ENCODE results near the gene RPL39L.
"Not testable (repeated sequence)": the region's sequence is repeated elsewhere in the genome, so short reads cannot be mapped to it uniquely, and the experiment has no call there.

RPL39L gene

DNA sequence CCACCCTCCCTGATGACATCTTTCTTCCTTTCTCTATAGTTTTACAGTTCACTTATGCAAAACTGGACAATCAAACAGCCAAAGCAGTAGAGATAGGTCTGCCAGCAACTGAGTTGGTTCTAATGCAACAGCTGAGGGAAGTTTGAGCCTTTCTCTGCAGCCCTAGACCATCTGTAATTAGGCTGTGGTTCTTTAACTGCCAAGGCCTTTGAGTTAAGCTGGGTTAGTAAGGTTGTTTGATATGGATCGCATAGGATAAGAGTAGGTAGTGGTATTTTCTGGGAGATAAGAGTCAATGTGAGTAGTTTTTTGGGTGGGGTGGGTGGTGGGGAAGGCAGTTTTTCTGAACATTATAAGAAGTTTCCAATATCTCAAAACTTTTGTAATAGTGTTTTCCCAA lies 3.0 kb downstream of the RPL39L start:
- Histone ChIP-seq H3K4me2 (ENCODE audit: insufficient read depth, low read length) (no peak overlapping the region), H2AFZ (ENCODE audit: low read depth, low read length) (no peak overlapping the region), H4K20me1 (ENCODE audit: insufficient read depth, low read length) (no peaks in the 10 kb centered on the region), H3K36me3 (ENCODE audit: insufficient read depth, low read length) (no peaks in the 10 kb centered on the region), H3K79me2 (ENCODE audit: insufficient read depth, low read length) (no peaks in the 10 kb centered on the region), H3K4me3 (ENCODE audit: low read depth in 1 of 2, low read length in 2 of 2) (no peak overlapping the region), H3K4me1 (ENCODE audit: insufficient read depth, low read length) (no peaks in the 10 kb centered on the region), H3K27me3 (ENCODE audit: insufficient read depth, low read length, poor library complexity) (no peaks in the 10 kb centered on the region), H3K9me3 (ENCODE audit: insufficient read depth, low read length, severe bottlenecking) (no peaks in the 10 kb centered on the region), H3K27ac (ENCODE audit: low read length) (no peak overlapping the region), H3K9ac (ENCODE audit: low read depth, low read length) (no peak overlapping the region)
- ATAC-seq (ENCODE audit: insufficient read depth, low read depth) = no peak
- no peak for TF ChIP-seq EZH2 (IDR thresholded peaks at IDR 0.05; ENCODE audit: borderline replicate concordance, low read depth, low read length, severe bottlenecking)
- TF ChIP-seq, protein P1, sequence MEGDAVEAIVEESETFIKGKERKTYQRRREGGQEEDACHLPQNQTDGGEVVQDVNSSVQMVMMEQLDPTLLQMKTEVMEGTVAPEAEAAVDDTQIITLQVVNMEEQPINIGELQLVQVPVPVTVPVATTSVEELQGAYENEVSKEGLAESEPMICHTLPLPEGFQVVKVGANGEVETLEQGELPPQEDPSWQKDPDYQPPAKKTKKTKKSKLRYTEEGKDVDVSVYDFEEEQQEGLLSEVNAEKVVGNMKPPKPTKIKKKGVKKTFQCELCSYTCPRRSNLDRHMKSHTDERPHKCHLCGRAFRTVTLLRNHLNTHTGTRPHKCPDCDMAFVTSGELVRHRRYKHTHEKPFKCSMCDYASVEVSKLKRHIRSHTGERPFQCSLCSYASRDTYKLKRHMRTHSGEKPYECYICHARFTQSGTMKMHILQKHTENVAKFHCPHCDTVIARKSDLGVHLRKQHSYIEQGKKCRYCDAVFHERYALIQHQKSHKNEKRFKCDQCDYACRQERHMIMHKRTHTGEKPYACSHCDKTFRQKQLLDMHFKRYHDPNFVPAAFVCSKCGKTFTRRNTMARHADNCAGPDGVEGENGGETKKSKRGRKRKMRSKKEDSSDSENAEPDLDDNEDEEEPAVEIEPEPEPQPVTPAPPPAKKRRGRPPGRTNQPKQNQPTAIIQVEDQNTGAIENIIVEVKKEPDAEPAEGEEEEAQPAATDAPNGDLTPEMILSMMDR (IDR thresholded peaks at IDR 0.05; ENCODE audit: borderline replicate concordance, extremely low read depth, low read length, poor library complexity, severe bottlenecking) = no peak
- DNase-seq = no peak

DNA sequence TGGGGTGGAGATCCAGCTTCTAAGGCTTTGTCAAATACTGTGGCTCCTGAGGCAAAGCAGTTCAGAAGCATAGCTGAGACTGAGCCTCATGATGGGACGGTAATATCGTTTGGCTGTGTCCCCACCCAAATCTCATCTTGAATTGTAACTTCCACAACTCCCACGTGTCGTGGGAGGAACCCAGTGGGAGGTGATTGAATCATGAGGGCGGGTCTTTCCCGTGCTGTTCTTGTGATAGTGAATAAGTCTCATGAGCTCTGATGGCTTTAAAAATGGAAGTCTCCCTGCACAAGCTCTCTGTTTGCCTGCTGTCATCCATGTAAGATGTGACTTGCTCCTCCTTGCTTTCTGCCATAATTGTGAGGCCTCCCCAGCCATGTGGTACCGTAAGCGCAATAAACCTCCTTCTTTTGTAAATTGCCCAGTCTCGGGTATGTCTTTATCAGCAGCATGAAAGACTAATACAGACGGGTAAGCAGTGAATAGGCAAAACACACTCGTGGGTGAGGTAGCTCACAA lies 4.1 kb downstream of the RPL39L start:
- H3K79me2 ChIP-seq (ENCODE audit: insufficient read depth, low read length); H4K20me1 ChIP-seq (ENCODE audit: insufficient read depth, low read length); H3K4me1 ChIP-seq (ENCODE audit: insufficient read depth, low read length): not testable (repeated sequence)

DNA sequence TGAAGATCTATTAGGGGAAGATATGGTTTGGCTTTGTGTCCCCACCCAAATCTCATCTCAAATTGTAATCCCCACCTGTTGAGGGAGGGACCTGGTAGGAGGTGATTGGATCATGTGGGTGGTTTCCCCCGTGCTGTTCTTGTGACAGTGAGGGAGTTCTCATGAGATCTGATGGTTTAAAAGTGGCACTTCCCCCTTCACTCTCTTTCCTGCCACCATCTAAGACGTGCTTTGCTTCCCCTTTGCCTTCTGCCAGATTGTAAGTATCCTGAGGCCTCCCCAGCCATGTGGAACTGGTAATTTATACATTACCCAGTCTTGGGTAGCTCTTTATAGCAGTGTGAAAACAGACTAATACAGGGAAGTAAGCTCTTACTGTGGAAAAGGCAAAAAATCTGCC lies 6.1 kb downstream of the RPL39L start:
- not testable (repeated sequence) for H3K4me2 ChIP-seq (ENCODE audit: insufficient read depth, low read length)

More for the DNA sequence above, 4.1 kb downstream of the RPL39L start:
- H3K36me3 ChIP-seq (ENCODE audit: insufficient read depth, low read length); H2AFZ ChIP-seq (ENCODE audit: low read depth, low read length); H3K4me3 ChIP-seq (ENCODE audit: low read depth in 1 of 2, low read length in 2 of 2); H3K4me2 ChIP-seq (ENCODE audit: insufficient read depth, low read length); ATAC-seq (ENCODE audit: insufficient read depth, low read depth); H3K27ac ChIP-seq (ENCODE audit: low read length); H3K9ac ChIP-seq (ENCODE audit: low read depth, low read length); DNase-seq; H3K9me3 ChIP-seq (ENCODE audit: insufficient read depth, low read length, severe bottlenecking); H3K27me3 ChIP-seq (ENCODE audit: insufficient read depth, low read length, poor library complexity): not testable (repeated sequence)

DNA sequence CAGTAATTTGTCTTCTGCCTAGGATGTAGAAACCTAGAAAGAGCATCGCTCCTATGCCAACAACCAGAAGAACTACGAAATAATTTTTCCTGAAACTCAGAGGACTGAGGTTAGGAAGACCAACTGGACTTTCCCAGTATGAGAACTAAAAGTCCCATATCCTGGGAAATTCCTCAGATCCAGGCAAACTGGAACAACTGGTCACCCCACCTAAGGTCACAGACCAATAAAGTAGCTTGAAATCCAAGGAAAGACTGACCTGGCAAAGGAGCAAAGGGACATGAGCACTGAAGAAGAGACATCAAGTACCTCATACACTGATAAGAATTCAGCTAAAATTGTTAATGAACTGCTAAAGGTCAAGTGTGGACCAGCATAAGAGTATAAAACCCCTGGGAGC lies 6.6 kb downstream of the RPL39L start:
- no peaks in the 10 kb centered on the region for H3K9me3 ChIP-seq (ENCODE audit: insufficient read depth, low read length, severe bottlenecking)
- no peaks in the 10 kb centered on the region for H3K27me3 ChIP-seq (ENCODE audit: insufficient read depth, low read length, poor library complexity)
- H4K20me1 ChIP-seq (ENCODE audit: insufficient read depth, low read length) = no peaks in the 10 kb centered on the region
- no peak overlapping the region for H3K4me3 ChIP-seq (ENCODE audit: low read depth in 1 of 2, low read length in 2 of 2)
- no peaks in the 10 kb centered on the region for H3K4me1 ChIP-seq (ENCODE audit: insufficient read depth, low read length)
- no peak overlapping the region for H3K4me2 ChIP-seq (ENCODE audit: insufficient read depth, low read length)
- H3K79me2 ChIP-seq (ENCODE audit: insufficient read depth, low read length) = no peaks in the 10 kb centered on the region
- H3K36me3 ChIP-seq (ENCODE audit: insufficient read depth, low read length) = no peaks in the 10 kb centered on the region
- H2AFZ ChIP-seq (ENCODE audit: low read depth, low read length) = no peak overlapping the region
- DNase-seq = no peak
- H3K27ac ChIP-seq (ENCODE audit: low read length) = no peak overlapping the region
- TF ChIP-seq, protein P1 (IDR thresholded peaks at IDR 0.05; ENCODE audit: borderline replicate concordance, extremely low read depth, low read length, poor library complexity, severe bottlenecking) = no peak
- no peak for ATAC-seq (ENCODE audit: insufficient read depth, low read depth)
- H3K9ac ChIP-seq (ENCODE audit: low read depth, low read length) = no peak overlapping the region

More for the DNA sequence above, 6.1 kb downstream of the RPL39L start:
- H2AFZ ChIP-seq (ENCODE audit: low read depth, low read length); DNase-seq; H3K9ac ChIP-seq (ENCODE audit: low read depth, low read length); H3K27ac ChIP-seq (ENCODE audit: low read length); H4K20me1 ChIP-seq (ENCODE audit: insufficient read depth, low read length); H3K4me3 ChIP-seq (ENCODE audit: low read depth in 1 of 2, low read length in 2 of 2); H3K79me2 ChIP-seq (ENCODE audit: insufficient read depth, low read length); H3K36me3 ChIP-seq (ENCODE audit: insufficient read depth, low read length); ATAC-seq (ENCODE audit: insufficient read depth, low read depth); H3K9me3 ChIP-seq (ENCODE audit: insufficient read depth, low read length, severe bottlenecking); H3K4me1 ChIP-seq (ENCODE audit: insufficient read depth, low read length); H3K27me3 ChIP-seq (ENCODE audit: insufficient read depth, low read length, poor library complexity): not testable (repeated sequence)
